Activated effector memory CD4-positive, alpha-beta T cell treated with anti-CD3 and anti-CD28 coated beads, Interleukin-2, amount 50 U/mL, for 16 hours (primary cell): Measurements from ENCODE around the gene GOLGA8T.
"Not testable (repeated sequence)": the region's sequence is repeated elsewhere in the genome, so short reads cannot be mapped to it uniquely, and the experiment has no call there.

Experiments used
- DNase-seq: peaks from one replicate; pipeline ENCODE4 v3.0.0-alpha.2; 2020

Gene GOLGA8T

DNA sequence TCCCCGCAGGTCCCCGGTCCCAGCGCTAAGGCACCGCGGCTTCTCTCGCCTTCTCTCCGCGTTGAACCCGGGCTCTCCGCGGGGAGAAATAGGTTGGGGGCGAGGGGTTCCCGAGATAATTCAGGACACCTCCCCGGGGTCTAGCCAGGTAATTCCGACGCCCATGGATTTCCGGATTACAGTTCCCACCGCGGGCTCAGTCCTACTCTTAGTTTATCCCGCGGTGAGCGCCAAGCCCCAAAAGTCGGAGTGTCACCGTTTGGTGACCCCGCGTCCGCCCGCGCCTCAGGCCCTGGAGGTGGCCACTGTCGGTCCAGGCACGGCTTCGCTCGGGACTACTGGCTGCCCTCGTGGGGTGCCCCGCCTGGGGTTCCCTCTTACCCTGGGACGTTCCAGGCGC lies 56.8 kb downstream of the GOLGA8T start:
- not testable (repeated sequence) for DNase-seq

- not testable (repeated sequence) for DNase-seq
These were observed 57.4 kb downstream of the GOLGA8T start for GRCh38 chr15:30192119-30192745.

DNA sequence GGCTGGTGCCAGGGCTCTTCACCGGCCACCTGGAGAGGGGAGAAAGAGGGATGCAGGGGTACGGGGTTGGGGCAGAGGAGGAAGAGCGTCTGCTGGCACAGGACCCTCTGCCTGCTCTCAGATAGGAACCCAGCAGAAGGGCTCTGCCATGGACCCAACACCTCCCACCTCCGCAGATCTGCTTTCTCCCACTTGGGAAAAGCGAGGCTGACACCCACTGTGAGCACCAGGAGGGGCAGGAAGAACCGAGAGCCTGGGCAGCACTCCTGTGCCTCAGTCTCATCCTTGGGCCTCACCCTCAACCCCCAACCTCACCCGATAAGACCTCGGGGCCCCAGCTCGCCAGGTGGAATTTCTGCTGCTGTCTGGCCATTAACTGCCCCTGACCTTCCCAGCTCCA lies 58.0 kb downstream of the GOLGA8T start:
- DNase-seq = not testable (repeated sequence)
